Measurements from ENCODE around the gene PSMA2. TPM values are rescaled to one million over a fixed set of nuclear protein-coding genes. Genes with fewer than 3 reads are reported as not detected.

PSMA2 gene
- 101 and 132 TPM in 2 replicates for polyA plus RNA-seq (2012; rRNA removed)
- polyA plus RNA-seq (2012; cell fraction: cytosol; rRNA removed) = 173 and 232 TPM in 2 replicates
- polyA plus RNA-seq (2012; cell fraction: nucleus; rRNA removed) = 30.5 and 55.1 TPM in 2 replicates

DNA sequence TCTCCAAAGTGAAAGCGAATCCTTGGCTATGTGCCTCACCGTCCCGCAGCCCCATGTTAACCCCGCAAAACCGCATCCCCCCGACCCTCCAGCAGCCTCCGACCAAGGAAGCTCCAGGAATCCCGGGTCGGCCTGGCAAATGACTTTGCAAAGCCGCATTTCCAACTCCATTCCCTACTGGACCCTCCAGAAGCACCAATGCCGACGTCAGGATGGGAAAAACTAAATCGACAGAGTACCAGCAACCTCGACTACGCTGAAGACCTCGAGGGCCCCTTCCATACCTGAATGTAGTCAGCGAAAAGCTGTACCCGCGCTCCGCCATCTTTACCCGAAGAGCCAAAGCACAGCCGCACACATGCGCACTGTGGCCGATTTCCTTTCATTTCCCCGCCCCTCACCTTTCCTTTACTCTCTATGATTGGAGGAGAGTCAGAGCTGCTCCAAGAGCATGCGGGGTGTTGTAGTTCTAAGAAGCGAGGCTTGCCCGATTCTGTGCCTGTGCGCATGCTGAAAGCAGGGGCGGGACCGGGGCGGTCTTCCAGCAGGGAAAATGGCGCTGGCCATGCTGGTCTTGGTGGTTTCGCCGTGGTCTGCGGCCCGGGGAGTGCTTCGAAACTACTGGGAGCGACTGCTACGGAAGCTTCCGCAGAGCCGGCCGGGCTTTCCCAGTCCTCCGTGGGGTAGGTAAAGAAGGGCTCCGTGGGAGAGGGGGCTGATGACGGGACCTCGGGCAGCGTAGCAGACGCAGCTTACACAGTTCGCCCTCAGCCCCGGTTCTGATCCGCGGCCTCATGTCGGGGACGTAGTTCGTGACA, at the start of gene PSMA2, which contains the start of gene MRPL32:
TSS of gene PSMA2 (minus strand) at position 341 of the 818 bp plus-strand sequence. CDS start at position 325, 16 bp downstream.
TSS of gene MRPL32 (plus strand) at position 543 of the 818 bp plus-strand sequence. CDS start at position 554, 11 bp downstream.
- POLR2A ChIA-PET = interaction anchor here (0.6 to 1.8 kb wide), 10 partner anchors 10 to 994 kb away, joined by 3 to 8 read pairs (median 4); partner anchors contain the start of genes C7orf25, COA1 and UBE2D4
- Histone ChIP-seq H4K20me1 (ENCODE audit: insufficient read depth) (peaks cover 29% of the 10 kb centered on the region), H3K36me3 (replicated peaks in 1 of 2; ENCODE audit: control insufficient read depth in 1 of 2, insufficient read depth in 2 of 2, low read length in 1 of 2) (peaks cover 31% of the 10 kb centered on the region in 2 experiments)

More for the DNA sequence above, at the start of gene PSMA2, which contains the start of gene MRPL32:
- peak within 1 kb of the TSS; percentile 97 to 99 for H3K4me3 ChIP-seq (ENCODE audit: low read depth in 2 of 2, low read length in 1 of 2)
- no peaks in the 10 kb centered on the region for H3F3A ChIP-seq (replicated peaks; ENCODE audit: insufficient read depth)
- H3K27me3 ChIP-seq (ENCODE audit: insufficient read depth) = no peaks in the 10 kb centered on the region
- peak within 1 kb of the TSS; percentile 90 for H2AFZ ChIP-seq (ENCODE audit: low read depth)
- H3K4me1 ChIP-seq (ENCODE audit: control insufficient read depth in 1 of 2, insufficient read depth in 2 of 2, low read depth in 1 of 2, low read length in 1 of 2) = peaks cover 0 to 19% of the 10 kb centered on the region in 2 experiments; a peak in 2 of 4 replicates
- TF ChIP-seq MAX (IDR thresholded peaks at IDR 0.05; ENCODE audit: low read depth) = peak; percentile 92
- peak; percentile 5; the same call in 1 of the 2 replicates for TF ChIP-seq NFIC (IDR thresholded peaks at IDR 0.05; ENCODE audit: borderline replicate concordance)
- peak; percentile 99 for TF ChIP-seq TAF1 (IDR thresholded peaks at IDR 0.05; ENCODE audit: borderline replicate concordance, low read depth, low read length)
- no peak for TF ChIP-seq PBX3 (IDR thresholded peaks at IDR 0.05)
- no peak for TF ChIP-seq RAD21 (IDR thresholded peaks at IDR 0.05; ENCODE audit: low read length)
- TF ChIP-seq, protein P1, sequence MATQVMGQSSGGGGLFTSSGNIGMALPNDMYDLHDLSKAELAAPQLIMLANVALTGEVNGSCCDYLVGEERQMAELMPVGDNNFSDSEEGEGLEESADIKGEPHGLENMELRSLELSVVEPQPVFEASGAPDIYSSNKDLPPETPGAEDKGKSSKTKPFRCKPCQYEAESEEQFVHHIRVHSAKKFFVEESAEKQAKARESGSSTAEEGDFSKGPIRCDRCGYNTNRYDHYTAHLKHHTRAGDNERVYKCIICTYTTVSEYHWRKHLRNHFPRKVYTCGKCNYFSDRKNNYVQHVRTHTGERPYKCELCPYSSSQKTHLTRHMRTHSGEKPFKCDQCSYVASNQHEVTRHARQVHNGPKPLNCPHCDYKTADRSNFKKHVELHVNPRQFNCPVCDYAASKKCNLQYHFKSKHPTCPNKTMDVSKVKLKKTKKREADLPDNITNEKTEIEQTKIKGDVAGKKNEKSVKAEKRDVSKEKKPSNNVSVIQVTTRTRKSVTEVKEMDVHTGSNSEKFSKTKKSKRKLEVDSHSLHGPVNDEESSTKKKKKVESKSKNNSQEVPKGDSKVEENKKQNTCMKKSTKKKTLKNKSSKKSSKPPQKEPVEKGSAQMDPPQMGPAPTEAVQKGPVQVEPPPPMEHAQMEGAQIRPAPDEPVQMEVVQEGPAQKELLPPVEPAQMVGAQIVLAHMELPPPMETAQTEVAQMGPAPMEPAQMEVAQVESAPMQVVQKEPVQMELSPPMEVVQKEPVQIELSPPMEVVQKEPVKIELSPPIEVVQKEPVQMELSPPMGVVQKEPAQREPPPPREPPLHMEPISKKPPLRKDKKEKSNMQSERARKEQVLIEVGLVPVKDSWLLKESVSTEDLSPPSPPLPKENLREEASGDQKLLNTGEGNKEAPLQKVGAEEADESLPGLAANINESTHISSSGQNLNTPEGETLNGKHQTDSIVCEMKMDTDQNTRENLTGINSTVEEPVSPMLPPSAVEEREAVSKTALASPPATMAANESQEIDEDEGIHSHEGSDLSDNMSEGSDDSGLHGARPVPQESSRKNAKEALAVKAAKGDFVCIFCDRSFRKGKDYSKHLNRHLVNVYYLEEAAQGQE (IDR thresholded peaks at IDR 0.05; ENCODE audit: low read depth, low read length) = peak; percentile 59; the same call in 1 of the 2 replicates
- peak; percentile 59 for TF ChIP-seq GABPA (IDR thresholded peaks at IDR 0.05; ENCODE audit: low read depth)
- TF ChIP-seq YY1 (IDR thresholded peaks at IDR 0.05; ENCODE audit: low read depth) = peak; percentile 97
- TF ChIP-seq POLR2AphosphoS5 (IDR thresholded peaks at IDR 0.05; ENCODE audit: low read depth, low read length) = peak; percentile 97
- TF ChIP-seq ELF1 (IDR thresholded peaks at IDR 0.05) = 0 out of 2 replicates have a peak, but pooled peaks have one; percentile 22
- no peak for TF ChIP-seq GATA2 (CRISPR knock-in tag; IDR thresholded peaks at IDR 0.05)
- TF ChIP-seq SMC3 (IDR thresholded peaks at IDR 0.05; ENCODE audit: low read depth, low read length) = no peak
- TF ChIP-seq MXI1 (IDR thresholded peaks at IDR 0.05; ENCODE audit: low read depth, low read length) = peak; percentile 98
- TF ChIP-seq SIN3A (IDR thresholded peaks at IDR 0.05; ENCODE audit: borderline replicate concordance, low read depth, low read length) = peak; percentile 85; the same call in 1 of the 2 replicates
- peak; percentile 99 for TF ChIP-seq NRF1 (IDR thresholded peaks at IDR 0.05; ENCODE audit: low read depth, low read length)
- no peak for TF ChIP-seq RXRA (IDR thresholded peaks at IDR 0.05; ENCODE audit: borderline replicate concordance, low read depth)
- TF ChIP-seq, protein P2, sequence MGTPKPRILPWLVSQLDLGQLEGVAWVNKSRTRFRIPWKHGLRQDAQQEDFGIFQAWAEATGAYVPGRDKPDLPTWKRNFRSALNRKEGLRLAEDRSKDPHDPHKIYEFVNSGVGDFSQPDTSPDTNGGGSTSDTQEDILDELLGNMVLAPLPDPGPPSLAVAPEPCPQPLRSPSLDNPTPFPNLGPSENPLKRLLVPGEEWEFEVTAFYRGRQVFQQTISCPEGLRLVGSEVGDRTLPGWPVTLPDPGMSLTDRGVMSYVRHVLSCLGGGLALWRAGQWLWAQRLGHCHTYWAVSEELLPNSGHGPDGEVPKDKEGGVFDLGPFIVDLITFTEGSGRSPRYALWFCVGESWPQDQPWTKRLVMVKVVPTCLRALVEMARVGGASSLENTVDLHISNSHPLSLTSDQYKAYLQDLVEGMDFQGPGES (IDR thresholded peaks at IDR 0.05; ENCODE audit: low read depth, low read length) = no peak
- peak; percentile 87 for TF ChIP-seq CHD2 (IDR thresholded peaks at IDR 0.05; ENCODE audit: low read length, partially characterized antibody)
- no peak for TF ChIP-seq MEF2A (IDR thresholded peaks at IDR 0.05; ENCODE audit: borderline replicate concordance, low read depth)
- H3K9me3 ChIP-seq = no peaks in the 10 kb centered on the region
- H3K79me2 ChIP-seq (ENCODE audit: insufficient read depth) = peaks cover 85% of the 10 kb centered on the region
- WGBS (ENCODE audit: low lambda C conversion rate) = under 1% methylated on average over 53 of the region's 56 CpGs
- CTCF ChIA-PET = interaction anchor here (0.7 to 7.8 kb wide), 15 partner anchors 9 to 989 kb away, joined by 3 to 81 read pairs (median 3); partner anchors contain the start of gene C7orf25
- H3K9me2 ChIP-seq = no peaks in the 10 kb centered on the region
- peak; percentile 95 for DNase-seq
- peak within 1 kb of the TSS; percentile 93 for H3K9ac ChIP-seq
- H3K27ac ChIP-seq (ENCODE audit: low read depth in 2 of 2, low read length in 1 of 2) = peak within 1 kb of the TSS; percentile 71 to 80
- H3K4me2 ChIP-seq = peak within 1 kb of the TSS; percentile 81

Measured in SK-N-SH (cell line).